Activated CD4-positive, alpha-beta T cell treated with anti-CD3 and anti-CD28 coated beads for 4 hours (primary cell): ENCODE measurements around the gene SLC38A4.

ENCODE experiments used
- DNase-seq, 2 donors: peaks; one replicate each; pipeline ENCODE4 v3.0.0-alpha.2; 2020

SLC38A4 gene

DNA sequence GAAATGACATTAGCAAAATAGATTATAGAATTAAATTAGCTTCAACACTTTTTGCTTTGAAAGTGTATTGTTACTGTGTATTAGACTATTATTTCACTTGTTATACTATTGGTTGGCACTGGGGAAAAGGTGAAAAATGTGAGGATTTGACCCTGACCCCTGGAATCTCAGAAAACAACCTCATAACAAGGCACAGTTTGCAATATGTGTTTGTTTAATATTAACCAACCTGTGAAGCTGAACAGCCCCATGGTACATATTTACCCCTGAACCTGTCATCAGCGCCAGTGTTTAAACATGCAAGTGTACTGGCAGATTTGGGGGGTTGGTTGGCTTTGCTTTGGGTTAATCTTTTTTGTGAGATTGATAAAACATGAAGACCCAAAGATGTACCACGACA, 11.7 kb downstream of the SLC38A4 start:
- DNase-seq = no peak

DNA sequence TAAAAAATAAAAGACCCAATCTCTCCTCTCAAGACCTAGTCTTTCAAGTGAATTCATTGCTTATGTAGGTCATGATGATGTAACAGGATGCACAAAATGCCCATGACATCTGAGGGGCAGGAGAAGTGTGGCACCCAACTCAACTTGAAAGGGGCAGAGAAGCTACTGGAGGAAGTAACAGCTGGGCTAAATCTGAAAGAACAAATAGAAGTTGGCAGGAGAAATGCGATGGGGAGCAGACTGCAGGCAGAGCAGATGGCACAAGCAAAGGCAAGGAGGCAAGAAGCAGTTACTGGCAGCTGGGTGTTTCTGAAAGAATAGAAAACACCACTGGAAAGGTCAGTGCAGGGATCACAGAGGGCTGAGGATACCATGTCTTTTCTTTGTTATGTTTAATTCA, 14.6 kb downstream of the SLC38A4 start:
- DNase-seq = no peak

DNA sequence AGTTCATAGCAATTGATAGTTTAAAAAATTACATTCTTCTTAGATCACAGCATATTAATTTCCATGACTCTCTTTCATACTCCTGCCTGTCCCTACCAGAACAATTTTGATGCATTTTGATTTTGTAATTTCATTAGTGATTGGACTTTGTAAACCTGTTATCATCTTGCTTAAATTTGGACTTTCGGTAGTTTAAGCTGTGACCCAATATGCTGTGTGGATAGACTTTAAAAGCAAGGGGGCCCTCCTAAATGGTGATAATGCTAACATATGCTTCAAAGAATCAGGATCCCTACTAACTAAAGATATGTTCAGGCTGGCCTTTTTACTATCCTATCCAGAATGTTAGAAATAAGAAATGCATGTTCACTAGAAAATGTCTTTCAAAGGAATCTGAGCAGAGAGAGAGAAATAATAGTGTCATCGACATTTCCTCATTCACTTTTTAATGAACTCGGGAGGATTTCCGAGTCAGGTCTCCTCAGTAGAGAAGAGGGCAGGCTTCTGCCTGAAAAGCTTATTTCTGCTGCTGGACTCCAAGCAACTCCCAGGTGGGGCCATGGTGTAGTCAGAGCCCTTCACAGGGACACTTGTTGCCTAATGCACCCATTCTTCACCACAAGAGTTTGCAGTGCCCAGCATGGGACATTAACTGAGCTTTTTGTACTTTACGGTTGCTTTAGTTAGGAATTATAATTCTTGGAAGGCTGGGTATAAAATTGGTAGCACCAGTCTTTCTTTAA, 16.7 kb downstream of the SLC38A4 start:
- no peak for DNase-seq

DNA sequence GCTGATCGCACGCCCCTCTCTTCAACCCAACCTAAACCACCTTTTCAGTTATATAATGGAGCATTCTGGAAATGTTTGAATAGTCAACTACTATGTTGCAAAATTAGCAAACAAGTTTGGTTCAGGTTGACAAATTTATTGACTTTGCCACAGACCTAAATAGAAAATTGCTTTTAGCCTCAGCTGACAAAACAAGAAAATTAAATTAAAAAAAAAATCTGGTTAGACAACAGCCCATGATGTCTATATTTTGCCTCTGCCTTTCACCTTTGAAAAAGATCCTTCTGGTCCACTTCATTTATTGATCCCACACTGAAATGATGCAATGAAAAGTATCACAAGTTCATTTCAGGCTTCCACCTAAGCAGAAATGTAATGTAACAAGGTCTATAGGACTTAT, 17.5 kb downstream of the SLC38A4 start:
- DNase-seq = no peak

DNA sequence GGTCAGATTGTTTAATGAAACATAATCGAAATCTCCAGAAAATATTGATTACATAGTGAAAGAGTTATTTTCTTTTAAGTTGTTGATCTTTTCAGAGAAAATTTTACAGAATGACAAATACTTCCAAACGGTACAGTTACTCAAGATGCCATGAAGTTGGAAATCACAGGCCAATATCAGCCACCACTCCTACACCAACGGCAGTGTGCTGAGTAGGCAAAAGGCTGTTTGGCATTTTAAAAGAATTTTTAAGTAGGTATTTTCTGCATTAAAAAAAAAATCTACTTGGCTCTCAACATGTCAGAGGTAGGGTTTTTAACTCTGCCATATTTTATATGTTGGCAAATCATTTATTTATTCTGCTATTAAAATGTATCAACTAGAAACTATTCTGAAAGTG, 21.7 kb downstream of the SLC38A4 start:
- no peak for DNase-seq

DNA sequence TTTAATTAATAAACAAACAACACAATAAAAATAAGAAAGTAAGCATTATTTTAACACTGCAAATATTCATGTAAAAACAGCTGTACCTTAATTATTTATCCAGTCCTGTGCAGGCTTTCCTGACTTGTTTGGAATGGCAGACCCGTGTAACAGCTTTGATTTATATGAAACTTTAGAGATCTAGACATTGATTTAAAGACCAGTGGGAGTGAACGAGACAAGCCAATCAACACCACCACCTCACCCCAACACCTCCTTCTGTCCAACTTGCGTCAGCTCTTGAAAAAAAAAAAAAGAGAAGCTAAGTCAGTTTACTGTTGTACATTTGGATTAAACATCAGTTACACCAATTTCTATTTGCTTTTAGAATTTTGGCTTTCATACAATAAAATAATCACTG, 22.3 kb downstream of the SLC38A4 start:
- no peak for DNase-seq

DNA sequence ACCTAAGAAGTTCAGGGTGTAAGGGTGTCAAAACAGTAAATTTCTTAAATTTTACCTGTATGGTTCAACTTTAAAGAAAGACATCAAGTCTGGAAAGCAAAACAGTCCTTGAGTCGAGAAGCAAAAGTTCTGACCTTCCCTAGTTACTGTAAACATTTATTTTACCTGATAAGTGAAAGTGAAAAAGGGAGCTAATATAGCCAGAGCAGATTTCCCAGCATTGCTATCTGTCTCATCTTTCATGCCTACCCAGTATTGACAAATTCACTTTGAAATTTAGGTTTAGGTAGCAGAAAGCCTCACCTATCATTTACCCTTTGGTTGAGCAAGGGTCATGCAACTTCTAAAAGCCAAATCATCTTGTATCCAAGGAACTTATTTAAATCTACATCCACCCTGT, 24.5 kb downstream of the SLC38A4 start:
- DNase-seq = no peak

DNA sequence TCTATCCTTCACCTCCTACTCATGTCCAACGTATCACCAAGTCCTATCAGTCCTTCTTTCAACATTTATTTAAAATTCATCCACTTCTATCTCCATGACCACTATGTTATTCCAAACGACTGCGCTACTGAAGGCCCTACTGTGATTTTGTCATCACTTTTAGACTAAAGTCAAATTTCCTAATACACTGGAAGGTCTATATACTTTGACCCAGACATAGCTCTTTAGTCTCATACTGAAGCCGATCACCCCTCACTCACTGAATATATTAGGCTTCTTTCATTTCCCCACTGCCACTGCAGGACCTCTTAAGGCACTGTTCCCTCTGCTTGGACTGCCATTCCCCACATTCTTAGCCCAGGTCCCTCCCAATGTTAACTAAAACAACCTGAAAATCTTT, 25.6 kb downstream of the SLC38A4 start:
- DNase-seq = no peak

DNA sequence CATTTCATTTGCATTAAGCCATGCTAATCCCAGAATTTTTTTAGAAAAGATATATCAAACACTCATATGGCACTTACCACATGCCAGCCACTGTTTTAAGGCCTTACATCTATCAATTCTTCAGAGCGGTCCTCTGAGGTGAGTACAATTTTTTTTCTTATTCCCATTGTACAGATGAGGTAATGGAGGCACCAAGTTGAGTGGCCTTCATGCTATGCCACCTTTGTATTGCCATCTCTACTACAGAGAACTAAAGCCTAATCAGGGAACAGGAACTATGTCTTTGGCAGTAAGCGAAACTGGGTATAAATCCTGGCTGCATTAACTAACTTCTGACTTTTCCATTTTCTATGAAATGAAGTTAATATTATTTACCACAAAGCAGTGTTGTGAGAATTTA, 27.1 kb downstream of the SLC38A4 start:
- no peak for DNase-seq

DNA sequence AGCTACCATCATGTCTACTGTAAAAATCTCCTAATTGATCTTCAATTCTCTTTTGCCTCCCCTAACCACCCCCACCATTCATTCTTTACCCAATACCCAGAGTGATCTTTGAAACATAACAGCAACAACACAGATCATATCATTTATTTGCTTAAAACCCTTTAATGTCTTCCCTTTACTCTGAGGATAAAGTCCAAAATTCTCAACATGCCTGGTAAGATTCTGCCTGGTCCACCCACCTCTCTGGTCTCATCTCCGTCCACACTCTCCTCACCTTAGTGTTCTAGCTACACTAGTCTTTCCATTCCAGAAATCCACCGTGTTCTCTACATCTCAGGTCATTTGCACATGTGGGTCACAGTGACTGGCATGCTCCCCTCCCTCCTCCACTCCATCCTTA, 27.7 kb downstream of the SLC38A4 start:
- no peak for DNase-seq

DNA sequence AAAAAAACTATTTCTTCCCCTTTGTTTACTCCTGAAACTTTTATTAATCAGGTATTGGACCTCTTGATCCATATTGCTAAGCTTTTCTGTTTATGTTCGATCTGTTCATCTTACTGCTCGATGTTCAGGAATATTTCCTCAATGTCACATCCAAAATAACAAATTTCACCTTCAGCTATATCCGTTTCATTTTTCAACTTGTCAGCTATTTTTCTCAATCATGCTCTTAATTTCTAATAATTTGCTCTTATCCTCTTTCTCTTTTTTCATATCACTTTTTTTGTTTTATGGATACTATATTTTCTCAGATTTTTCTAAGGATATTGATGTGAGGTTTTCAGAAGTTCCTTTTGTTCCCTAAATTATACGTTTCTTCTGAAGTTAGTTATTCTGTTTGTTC, 29.8 kb downstream of the SLC38A4 start:
- no peak for DNase-seq

DNA sequence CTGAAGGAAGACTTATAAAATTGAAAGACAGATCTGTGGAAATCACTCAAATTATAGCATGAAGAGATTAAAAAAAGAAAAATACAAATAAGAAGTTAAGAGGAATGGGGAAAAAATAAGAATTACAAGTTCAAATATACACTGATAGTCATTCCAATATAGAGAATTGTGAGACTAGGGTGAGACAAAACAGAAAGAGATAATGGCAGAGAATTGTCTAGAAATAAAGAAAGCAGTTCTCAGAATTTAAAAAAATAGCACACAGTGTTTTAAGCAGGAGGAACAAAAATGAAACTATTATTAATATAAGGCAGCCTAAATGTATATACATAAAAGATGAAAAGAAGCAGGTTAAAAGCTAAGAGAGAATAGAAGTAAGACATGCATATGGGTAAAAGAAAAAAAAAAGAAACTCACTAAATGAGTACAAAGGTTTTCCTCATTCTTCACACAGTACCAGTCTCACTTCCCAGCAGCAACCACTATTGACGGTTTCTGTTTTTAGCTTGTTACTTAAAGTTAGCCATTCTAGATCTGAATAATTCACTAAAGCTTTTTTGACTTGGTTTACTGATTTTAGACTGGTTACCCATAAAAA, 31.1 kb downstream of the SLC38A4 start:
- DNase-seq = no peak

DNA sequence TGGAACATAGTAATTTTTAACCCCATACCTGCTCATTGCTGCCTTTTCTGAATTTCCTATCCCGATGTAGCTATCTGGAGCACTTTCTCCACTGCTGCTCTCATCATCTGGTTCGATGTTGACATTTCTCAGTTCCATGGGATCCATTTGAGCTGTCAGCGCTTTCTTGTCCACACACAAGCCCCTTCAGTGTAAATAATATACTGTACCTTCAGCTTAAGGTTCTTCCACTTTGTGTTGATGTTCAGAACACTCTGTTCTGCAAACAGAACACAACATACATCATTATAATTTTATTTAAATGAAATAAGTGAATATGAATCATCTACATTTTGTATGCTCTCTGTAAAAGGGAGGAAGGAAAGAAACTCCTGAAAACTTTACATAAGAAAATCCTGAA, 32.9 kb downstream of the SLC38A4 start:
- no peak for DNase-seq

DNA sequence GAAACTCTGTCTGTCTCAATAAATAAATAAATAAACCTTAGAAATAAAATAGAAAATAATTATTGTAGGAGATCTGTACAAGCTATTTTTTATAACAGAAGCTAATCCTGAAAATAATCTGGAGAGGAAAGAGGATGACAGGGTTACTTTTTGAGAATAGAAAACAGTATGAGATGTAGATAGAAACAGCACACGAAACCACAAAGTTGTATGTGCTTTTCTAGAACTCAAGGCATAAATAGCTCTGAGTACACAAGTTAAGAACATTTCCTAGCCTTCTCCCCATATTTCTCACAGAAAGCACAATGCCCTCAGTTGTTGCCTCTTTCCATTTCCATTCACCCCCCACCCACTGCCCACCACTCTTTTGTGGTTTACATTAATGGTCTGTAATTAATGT, 35.7 kb downstream of the SLC38A4 start:
- DNase-seq = no peak

DNA sequence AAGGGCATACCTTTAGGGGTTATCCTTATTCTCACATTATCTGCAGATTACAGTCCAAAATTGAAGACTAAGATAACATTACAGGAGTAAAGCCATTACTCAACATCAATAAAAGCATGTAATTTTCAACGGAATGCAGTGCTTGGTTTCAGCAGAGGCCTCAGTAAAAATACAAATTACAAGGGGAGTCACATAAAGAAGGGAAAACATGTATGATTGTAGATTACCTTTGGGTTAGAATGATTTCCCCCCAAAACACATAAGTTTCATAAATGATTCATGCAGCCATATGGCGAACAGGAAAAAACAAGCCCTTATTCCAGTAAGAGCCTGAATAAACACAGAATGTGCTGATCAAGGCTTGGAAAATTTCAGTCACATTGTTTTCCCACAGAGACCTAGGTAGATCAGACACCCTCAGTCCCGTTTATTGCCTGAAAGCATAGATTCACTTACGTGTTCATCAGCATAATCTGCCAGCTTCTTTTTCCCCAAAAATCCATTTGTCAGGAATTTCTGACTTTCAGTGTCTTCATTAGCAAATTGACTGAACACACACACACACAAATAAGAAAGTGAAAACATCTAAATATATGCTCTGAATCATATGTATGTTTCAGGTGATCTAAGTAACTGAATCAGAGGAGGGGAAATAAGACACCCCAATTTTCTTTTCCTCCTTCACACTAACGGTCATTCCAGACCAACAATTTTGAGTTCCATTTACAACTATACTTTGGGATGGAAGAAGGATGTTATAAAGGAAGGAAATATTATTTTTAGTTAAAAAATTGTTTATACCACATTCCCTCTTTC, 37.5 kb downstream of the SLC38A4 start:
- no peak for DNase-seq

DNA sequence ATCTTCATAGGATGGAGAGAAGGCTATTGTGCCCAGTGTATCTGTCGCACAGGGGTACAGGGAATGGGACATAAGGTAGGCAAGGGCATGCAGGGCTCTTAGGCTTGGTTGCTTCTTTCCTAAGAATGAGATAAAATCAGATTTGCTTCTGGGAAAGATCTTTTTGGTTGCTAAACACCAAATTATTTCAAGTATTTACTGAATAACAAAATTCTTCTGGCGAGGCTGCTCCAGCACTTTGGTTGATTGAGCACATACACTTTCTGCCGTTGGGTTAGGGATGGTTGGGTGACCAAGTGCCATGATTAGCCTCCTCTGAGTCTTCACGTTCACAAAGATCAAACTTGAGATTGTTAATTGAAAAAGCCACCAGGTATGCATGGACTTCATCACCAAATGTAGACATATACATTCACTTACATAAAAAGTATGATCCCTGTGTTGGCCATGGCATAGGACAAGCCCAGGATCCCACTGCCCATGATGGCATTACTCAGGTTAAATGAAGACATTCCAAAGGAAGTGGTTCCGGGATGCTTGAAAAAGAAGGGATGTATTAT, 38.2 kb downstream of the SLC38A4 start:
- no peak for DNase-seq

DNA sequence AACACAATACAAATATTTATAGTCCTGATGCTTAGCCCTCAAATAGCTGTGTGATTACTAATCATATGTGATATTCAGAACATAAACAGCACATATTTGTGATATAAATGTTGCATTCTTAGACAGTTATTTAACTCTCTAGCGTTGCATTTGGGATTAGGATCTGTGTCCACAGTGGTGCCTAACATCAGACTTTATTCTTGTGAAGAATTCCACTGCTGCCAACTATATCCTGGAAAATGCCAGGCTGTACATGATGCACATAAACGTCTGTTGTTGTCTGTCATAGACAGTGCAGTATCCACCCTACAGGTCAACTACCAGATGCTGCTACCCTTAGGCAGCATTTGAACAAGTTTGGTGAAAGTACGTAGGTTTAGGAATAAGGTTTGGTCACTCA, 39.0 kb downstream of the SLC38A4 start:
- no peak for DNase-seq

DNA sequence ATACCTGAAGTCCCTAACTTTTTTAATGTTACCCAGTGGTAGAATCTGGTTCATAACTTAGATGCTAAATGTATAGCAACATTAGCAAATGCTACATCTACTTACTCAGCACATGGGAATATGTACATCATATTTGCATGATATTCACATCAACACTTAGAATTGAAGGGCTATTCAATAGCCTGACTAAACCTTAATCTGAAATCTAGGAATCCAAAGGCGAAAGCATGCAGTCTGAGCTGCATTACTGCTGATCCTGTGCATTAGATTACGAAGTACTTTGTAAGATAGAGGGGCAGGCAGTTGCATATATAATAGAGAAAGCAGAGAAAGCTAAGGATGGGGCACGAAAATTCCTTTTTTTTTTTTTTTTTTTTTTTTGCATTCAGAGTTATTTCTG, 40.4 kb downstream of the SLC38A4 start:
- no peak for DNase-seq

DNA sequence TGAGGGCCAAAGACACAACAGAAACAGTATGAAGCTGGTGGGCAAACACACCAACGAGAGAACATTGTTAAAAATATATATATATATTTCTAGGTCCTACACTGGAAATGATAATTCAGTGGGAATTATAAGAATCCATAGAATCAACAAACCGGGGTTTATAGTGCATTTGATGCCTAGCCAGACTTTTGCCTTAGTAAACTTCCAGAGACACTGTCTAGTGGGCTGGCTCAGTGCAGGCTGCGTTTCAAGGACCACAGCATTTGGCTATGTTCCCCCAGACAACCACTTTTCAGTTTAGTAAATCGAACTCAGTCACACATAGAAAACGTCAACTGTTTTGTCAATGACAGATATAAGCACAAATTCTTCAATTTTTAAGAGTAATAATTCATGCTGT, 41.9 kb downstream of the SLC38A4 start:
- no peak for DNase-seq

DNA sequence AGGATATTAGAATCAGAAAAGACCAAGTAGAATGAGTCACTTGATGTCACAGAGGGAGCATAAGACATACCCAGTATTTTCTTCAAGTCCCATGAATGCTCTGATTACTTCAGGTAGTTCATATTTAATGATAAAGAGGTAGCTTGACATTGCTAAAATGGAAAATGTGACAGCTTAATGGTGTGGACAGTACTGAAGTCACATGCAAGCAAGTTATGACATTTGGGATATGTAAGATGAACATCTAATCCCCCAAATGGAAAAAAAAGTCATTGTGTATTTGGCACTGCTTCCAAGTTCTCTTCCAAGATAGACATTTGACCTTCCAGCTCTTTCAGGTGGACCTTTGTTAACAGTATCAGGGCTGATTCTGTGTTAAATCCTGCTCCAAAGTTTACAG, 45.9 kb downstream of the SLC38A4 start:
- DNase-seq = no peak

DNA sequence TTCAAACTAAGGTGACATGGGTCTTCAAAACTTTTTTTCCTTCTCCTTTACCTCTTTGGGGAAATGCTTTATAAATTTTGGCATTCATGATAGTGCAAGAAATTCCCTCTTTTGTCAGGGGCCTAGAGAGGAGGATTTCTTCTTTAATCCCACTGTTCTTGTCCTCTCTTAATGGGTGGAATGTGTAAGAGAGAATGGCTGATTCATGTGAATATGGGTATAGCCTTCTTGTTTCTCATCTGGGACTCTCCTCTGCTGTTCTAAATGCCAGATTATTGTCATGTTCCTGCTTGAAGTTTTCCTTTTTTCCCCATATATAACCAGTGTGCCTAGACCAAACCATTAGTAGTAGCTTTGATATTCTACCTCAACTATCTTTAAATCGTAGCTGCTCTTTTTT, 46.7 kb downstream of the SLC38A4 start:
- DNase-seq = no peak

DNA sequence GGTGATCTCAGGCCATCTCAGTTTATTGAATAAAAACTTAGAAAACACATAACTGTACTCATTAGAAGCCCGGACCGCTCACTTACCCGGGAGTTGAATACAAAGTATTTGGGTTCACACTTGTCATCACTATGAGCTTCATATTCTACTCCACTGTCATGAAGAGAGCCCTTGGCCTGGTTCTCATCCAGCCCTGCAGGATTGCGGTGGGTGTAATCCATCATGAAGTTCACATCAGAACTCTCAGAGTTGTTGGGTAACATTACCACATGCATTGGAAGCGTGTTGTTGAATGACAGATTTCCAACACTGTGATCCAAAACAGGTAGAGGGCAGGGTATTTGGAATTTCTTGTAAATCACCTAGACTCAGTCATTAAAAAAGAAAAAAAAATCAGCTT, 47.4 kb downstream of the SLC38A4 start:
- DNase-seq = no peak

DNA sequence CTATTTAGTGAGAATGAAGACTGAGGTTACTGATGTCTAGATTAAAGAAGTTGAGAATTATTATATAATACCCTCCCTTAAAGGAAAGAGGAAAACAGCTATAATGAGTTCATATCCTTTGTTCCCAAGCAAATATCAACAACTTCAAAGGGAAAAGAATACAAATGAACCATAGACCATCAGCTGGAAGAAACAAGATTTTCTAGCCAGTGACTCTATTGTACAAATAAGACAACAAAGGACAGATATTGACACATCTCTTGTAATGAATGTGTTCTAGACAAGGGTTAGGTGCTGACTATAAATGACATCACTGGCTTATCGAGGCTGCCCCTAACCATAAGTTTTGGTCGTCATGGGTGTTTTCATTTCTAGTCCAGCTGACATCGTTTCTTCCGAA, 48.2 kb downstream of the SLC38A4 start:
- no peak for DNase-seq

DNA sequence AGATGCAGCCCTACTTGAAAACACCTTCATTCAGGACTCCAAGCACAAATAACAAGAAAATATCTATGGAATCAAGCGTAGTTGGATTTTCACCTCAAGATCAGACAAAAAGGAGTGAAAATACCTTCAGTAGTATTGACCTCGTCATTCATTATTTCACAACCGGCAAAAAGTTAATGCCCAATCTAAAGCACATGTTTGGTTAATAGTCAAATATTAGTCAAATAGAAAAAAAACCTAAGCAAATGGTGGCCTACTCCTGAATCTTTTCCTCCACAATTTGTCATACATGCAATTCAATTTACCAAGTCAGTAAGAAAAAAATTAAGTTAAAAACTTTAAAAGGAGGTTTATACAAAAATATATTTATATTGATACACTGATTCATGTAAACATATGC, 50.0 kb downstream of the SLC38A4 start:
- no peak for DNase-seq
